Cardiac muscle cell (in vitro differentiated cells and primary cell): Measurements from ENCODE around the gene DOCK10. TPM values are rescaled to one million over a fixed set of nuclear protein-coding genes. Genes with fewer than 3 reads are reported as not detected.

Experiments used
- DNase-seq, 2 donors: peaks; one replicate each; pipeline versions ENCODE4 v3.0.0 to v3.0.0-alpha.2; 2010 to 2017; ENCODE audit warnings: low read depth in 1 of 2, low spot score in 1 of 2
- H3K27ac ChIP-seq: fragments of 200-600 bp; sonication (generic); 2 replicates; pipeline ENCODE4 v1.5.1; 2016
- H3K27me3 ChIP-seq: fragments of 200-600 bp; sonication (generic); 2 replicates; pipeline ENCODE4 v1.6.0; 2016; ENCODE audit warnings: control low read depth
- H3K36me3 ChIP-seq: fragments of 200-600 bp; sonication (generic); 2 replicates; pipeline ENCODE4 v1.5.1; 2016; ENCODE audit warnings: control low read depth
- H3K4me1 ChIP-seq: fragments of 200-600 bp; sonication (generic); 2 replicates; pipeline ENCODE4 v1.8.1; 2017; ENCODE audit warnings: low read depth, mild to moderate bottlenecking, mixed run types
- H3K4me3 ChIP-seq: fragments of 200-600 bp; sonication (generic); 2 replicates; pipeline ENCODE4 v1.5.1; 2016; ENCODE audit warnings: mild to moderate bottlenecking
- H3K9me3 ChIP-seq: fragments of 200-600 bp; sonication (generic); 2 replicates; pipeline ENCODE4 v1.5.1; 2017; ENCODE audit warnings: low read depth, mild to moderate bottlenecking, control low read depth
- CTCF ChIP-seq: IDR thresholded peaks from 2 replicates; pipeline ENCODE4 v1.5.1; 2012; ENCODE audit warnings: low read depth, mild to moderate bottlenecking, low read length
- polyA plus RNA-seq: library from polyadenylated mRNA; unstranded; fragments of >200 nt; fragmentation: Nextera tagmentation; extraction: Ambion mirVana; gene quantifications from 2 replicates; pipeline ENCODE4 v1.2.1, GENCODE V29; 2016
- total RNA-seq: library from RNA; depleted of rRNA; stranded (reverse); fragments of >200 nt; gene quantifications from 2 replicates; pipeline ENCODE4 v1.2.3, GENCODE V29; 2016

DOCK10 gene
- total and polyA plus RNA-seq, 2 experiments from 2014 or later: not detected

- no peak for TF ChIP-seq CTCF
- Histone ChIP-seq H3K36me3 (no peaks in the 10 kb centered on the region), H3K4me3 (no peak overlapping the region)
Measured at GRCh38 chr2:224793946-224794345, 248.3 kb downstream of the DOCK10 start.

GRCh38 chr2:224786848-224787247, 255.4 kb downstream of the DOCK10 start:
- H3K4me1 ChIP-seq: no peaks in the 10 kb centered on the region
- no peak overlapping the region for H3K27ac ChIP-seq
- no peak overlapping the region for H3K4me3 ChIP-seq
- TF ChIP-seq CTCF: no peak
- no peak for DNase-seq
- no peaks in the 10 kb centered on the region for H3K27me3 ChIP-seq
- H3K9me3 ChIP-seq: no peaks in the 10 kb centered on the region
- no peaks in the 10 kb centered on the region for H3K36me3 ChIP-seq

More at GRCh38 chr2:224793946-224794345, 248.3 kb downstream of the DOCK10 start:
- Histone ChIP-seq H3K27ac (no peak overlapping the region), H3K27me3 (no peaks in the 10 kb centered on the region), H3K9me3 (no peaks in the 10 kb centered on the region), H3K4me1 (no peaks in the 10 kb centered on the region)
- DNase-seq: peak in 1 of 2 donors; percentile 76

- no peak overlapping the region for H3K27ac ChIP-seq
- DNase-seq: peak in 1 of 2 donors; percentile 9
- H3K4me3 ChIP-seq: no peak overlapping the region
- H3K36me3 ChIP-seq: no peaks in the 10 kb centered on the region
- no peak for TF ChIP-seq CTCF
- no peaks in the 10 kb centered on the region for H3K27me3 ChIP-seq
- no peaks in the 10 kb centered on the region for H3K4me1 ChIP-seq
- H3K9me3 ChIP-seq: no peaks in the 10 kb centered on the region
Measured at GRCh38 chr2:224781400-224781799, 260.9 kb downstream of the DOCK10 start.

GRCh38 chr2:224780823-224781222, 261.4 kb downstream of the DOCK10 start:
- H3K27me3 ChIP-seq: no peaks in the 10 kb centered on the region
- H3K4me3 ChIP-seq: no peak overlapping the region
- no peak for DNase-seq
- H3K9me3 ChIP-seq: no peaks in the 10 kb centered on the region
- H3K36me3 ChIP-seq: no peaks in the 10 kb centered on the region
- no peak for TF ChIP-seq CTCF
- no peak overlapping the region for H3K27ac ChIP-seq
- H3K4me1 ChIP-seq: no peaks in the 10 kb centered on the region

GRCh38 chr2:224780106-224780505, 262.2 kb downstream of the DOCK10 start:
- TF ChIP-seq CTCF: no peak
- H3K27me3 ChIP-seq: no peaks in the 10 kb centered on the region
- H3K9me3 ChIP-seq: no peaks in the 10 kb centered on the region
- no peaks in the 10 kb centered on the region for H3K4me1 ChIP-seq
- no peaks in the 10 kb centered on the region for H3K36me3 ChIP-seq
- DNase-seq: no peak
- H3K4me3 ChIP-seq: no peak overlapping the region
- H3K27ac ChIP-seq: no peak overlapping the region

- H3K4me1 ChIP-seq: no peaks in the 10 kb centered on the region
Measured at GRCh38 chr2:224778474-224778877, 263.8 kb downstream of the DOCK10 start.

More at GRCh38 chr2:224778474-224778877, 263.8 kb downstream of the DOCK10 start:
- no peaks in the 10 kb centered on the region for H3K36me3 ChIP-seq
- no peak overlapping the region for H3K27ac ChIP-seq
- H3K27me3 ChIP-seq: no peaks in the 10 kb centered on the region
- H3K9me3 ChIP-seq: no peaks in the 10 kb centered on the region
- peak; percentile 41 to 77 for DNase-seq
- H3K4me3 ChIP-seq: no peak overlapping the region
- TF ChIP-seq CTCF: peak; percentile 80
